Neural cell (in vitro differentiated cells): Measurements from ENCODE around the gene KLK8.

ENCODE experiments used
- EP300 ChIP-seq: fragments of 450-650 bp; conservative IDR thresholded peaks from 2 replicates; pipeline ENCODE4 v1.6.1; 2014; ENCODE audit warnings: antibody characterized with exemption, mild to moderate bottlenecking, moderate library complexity; ENCODE audit not compliant: poor library complexity, severe bottlenecking
- EZH2 ChIP-seq: fragments of 200-600, 300-800 bp; shearing (Covaris generic), sonication (generic); IDR thresholded peaks from 2 replicates; pipeline ENCODE4 v1.6.1; 2014; ENCODE audit warnings: antibody characterized with exemption, low read length, borderline replicate concordance, mild to moderate bottlenecking; ENCODE audit not compliant: insufficient read depth, poor library complexity, severe bottlenecking
- TF ChIP-seq, protein P1 (sequence below): fragments of 450-650 bp; IDR thresholded peaks from 2 replicates; pipeline ENCODE4 v1.5.1; 2014; ENCODE audit warnings: antibody characterized with exemption, mild to moderate bottlenecking, moderate library complexity; ENCODE audit not compliant: poor library complexity, severe bottlenecking

DNA sequence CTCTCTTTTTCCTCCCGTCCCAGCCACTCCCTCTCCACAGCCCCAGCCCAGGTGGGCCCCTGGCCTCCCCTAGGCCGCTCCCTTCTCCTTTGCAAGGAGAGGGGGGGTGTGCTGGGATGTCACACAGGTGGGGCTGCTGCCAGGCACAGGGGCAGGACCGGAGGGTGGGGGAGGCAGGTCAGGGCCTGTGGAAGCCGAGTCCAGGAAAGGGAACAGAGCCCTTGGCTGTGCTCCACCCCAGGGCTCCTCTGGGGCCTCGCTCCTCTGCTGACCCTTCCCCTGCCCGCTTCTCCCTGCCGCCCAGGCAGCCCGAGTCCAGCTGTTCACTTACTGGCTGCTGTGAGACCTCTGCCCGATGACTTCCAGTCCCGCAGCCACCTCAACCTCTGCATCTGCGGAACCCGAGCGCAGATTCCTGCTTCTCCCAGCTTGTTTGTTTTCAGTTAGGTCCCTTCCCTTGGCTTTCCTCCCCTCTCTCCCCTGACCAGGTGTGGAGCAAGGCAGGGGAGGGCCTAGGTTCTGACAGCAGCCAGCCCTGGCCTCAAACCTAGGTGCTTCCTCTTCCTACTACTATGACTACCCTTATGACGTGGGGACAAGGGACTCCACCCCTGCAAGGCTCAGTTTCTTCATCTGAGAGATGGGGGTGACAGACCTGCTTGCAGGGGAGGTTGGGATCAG lies 25.9 kb upstream of the KLK8 start:
- TF ChIP-seq, protein P1, sequence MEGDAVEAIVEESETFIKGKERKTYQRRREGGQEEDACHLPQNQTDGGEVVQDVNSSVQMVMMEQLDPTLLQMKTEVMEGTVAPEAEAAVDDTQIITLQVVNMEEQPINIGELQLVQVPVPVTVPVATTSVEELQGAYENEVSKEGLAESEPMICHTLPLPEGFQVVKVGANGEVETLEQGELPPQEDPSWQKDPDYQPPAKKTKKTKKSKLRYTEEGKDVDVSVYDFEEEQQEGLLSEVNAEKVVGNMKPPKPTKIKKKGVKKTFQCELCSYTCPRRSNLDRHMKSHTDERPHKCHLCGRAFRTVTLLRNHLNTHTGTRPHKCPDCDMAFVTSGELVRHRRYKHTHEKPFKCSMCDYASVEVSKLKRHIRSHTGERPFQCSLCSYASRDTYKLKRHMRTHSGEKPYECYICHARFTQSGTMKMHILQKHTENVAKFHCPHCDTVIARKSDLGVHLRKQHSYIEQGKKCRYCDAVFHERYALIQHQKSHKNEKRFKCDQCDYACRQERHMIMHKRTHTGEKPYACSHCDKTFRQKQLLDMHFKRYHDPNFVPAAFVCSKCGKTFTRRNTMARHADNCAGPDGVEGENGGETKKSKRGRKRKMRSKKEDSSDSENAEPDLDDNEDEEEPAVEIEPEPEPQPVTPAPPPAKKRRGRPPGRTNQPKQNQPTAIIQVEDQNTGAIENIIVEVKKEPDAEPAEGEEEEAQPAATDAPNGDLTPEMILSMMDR, result no peak
- TF ChIP-seq EZH2 (no peak), EP300 (no peak)
